Subcutaneous adipose tissue (tissue), 4 donors: ENCODE measurements around the gene DMD. TPM values are rescaled to one million over a fixed set of nuclear protein-coding genes. Genes with fewer than 3 reads are reported as not detected.

Experiments
- total RNA-seq, 4 donors: library from RNA; depleted of rRNA; stranded (reverse); fragments of >200 nt; gene quantifications; one replicate each; pipeline ENCODE4 v1.1.0, GENCODE V29; 2016
- TF ChIP-seq, protein P1 (sequence below): fragments of 450-650 bp; IDR thresholded peaks from one replicate; pipeline ENCODE4 v1.5.1; 2016; ENCODE audit warnings: low read depth, mild to moderate bottlenecking, control low read depth, antibody characterized with exemption, moderate library complexity

DMD gene
- total RNA-seq, 4 donors from 2014 or later = 35.7 to 87.2 (median 72.1) TPM

DNA sequence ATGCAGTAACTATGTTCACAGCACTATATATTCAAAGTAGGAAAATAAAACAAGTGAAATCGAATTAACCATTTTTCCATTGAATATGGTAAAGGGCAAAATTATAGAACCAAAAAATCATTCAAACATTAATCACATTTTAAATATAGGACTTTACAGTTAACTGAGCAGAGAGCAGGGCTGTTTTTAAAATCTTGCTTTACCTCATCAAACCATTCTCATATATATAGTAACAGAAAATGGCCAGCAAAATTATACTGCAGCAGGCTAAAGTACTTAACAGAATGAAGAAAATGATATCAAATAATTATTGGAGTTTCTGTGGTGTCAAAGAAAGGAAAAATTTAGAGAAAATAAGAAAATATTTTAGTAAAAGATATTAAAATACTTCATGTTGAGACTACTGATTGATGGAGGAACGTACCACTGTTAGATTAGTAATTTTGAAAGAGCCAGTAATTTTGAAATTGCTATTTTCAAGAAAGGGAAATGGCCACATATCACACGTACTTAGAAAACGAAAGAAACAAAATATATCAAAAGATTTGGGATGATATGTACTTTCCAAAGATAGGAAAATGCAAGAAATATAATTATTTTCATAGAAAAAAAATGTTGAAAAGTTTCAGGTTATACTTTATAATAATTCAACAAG, 813.7 kb downstream of the DMD start:
- TF ChIP-seq, protein P1, sequence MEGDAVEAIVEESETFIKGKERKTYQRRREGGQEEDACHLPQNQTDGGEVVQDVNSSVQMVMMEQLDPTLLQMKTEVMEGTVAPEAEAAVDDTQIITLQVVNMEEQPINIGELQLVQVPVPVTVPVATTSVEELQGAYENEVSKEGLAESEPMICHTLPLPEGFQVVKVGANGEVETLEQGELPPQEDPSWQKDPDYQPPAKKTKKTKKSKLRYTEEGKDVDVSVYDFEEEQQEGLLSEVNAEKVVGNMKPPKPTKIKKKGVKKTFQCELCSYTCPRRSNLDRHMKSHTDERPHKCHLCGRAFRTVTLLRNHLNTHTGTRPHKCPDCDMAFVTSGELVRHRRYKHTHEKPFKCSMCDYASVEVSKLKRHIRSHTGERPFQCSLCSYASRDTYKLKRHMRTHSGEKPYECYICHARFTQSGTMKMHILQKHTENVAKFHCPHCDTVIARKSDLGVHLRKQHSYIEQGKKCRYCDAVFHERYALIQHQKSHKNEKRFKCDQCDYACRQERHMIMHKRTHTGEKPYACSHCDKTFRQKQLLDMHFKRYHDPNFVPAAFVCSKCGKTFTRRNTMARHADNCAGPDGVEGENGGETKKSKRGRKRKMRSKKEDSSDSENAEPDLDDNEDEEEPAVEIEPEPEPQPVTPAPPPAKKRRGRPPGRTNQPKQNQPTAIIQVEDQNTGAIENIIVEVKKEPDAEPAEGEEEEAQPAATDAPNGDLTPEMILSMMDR = no peak

- TF ChIP-seq, protein P1 = no peak
Measured at GRCh38 chrX:32395878-32396277, 815.5 kb downstream of the DMD start.

- TF ChIP-seq, protein P1 = no peak
Measured at GRCh38 chrX:32392655-32393054, 818.7 kb downstream of the DMD start.

GRCh38 chrX:32370456-32371205, 840.7 kb downstream of the DMD start:
- TF ChIP-seq, protein P1 = no peak

DNA sequence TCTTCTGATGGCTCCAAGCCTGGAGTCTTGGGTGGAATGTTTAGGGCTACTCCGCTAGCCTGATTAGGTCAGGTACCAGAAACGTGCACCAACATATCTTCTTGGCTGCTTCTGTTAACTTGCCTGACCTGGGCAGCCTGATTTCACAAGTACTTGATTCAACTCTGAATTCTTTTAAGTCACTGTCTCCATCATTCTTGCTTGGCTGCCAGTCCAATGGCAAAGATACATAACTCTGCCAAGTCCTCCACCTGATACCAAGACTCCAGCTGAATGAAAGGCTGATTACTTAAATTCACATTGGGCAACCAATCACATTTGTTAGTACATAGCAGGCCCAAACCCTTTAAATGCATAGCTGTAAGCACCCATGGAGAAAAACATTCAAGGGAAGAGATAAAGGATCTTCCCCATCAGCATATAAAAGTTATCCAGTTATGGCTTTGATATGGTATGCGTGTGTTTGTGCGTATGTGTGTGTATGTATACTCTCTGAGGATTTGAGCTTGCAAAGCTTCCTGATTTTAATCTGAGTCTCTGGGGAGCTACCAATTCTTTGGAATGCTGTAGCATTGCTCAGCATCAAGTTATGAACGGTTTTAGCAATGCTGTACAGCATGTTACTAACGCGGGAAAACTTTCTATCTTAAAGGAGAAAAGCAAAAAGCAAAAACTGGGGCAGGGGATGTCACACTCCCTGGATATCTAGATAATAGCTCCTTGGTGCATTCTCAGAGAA, 917.2 kb downstream of the DMD start:
- TF ChIP-seq, protein P1 = no peak

- TF ChIP-seq, protein P1 = no peak
Measured at GRCh38 chrX:32289356-32289755, 922.0 kb downstream of the DMD start.

DNA sequence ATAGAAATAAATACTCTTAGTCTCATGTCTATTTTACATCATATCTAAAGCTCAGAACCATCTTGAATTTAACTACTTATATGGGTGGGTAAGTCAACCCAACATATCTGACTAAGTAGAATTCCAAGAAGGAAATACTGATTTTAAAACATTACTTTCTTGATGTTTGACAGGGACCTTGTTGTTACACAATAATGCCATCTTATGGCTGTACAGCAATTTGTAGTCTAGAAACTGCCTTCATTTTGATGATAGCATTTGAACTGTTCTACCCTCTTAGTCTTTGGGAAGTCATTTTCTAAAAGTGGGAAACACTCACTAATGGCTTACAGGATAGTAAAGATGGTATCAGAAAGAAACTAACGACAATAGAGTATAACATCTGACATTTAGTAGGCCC, 929.5 kb downstream of the DMD start:
- TF ChIP-seq, protein P1 = no peak
